HepG2 (cell line): ENCODE results near the gene CDK13. TPM values are rescaled to one million over a fixed set of nuclear protein-coding genes. Genes with fewer than 3 reads are reported as not detected.

Experiments used
- FOXA1 ChIP-seq, 2 experiments: fragments of 450-650 bp in 1 of 2; sonication (generic) in 1 of 2; formaldehyde crosslinking in 1 of 2; IDR thresholded peaks; 2 replicates each; pipeline versions ENCODE4 v1.4.0 to v1.6.1; 2016 to 2020; ENCODE audit warnings: missing genetic modification reagents in 1 of 2
- GABPB1 ChIP-seq: IDR thresholded peaks from 2 replicates; pipeline ENCODE4 v1.6.1; 2016; ENCODE audit warnings: mild to moderate bottlenecking, missing genetic modification reagents, moderate library complexity, missing compliant biosample characterization
- HMGA1 ChIP-seq: sonication (generic); formaldehyde crosslinking; conservative IDR thresholded peaks from 2 replicates; pipeline ENCODE4 v1.4.0; 2020; ENCODE audit warnings: missing genetic modification reagents
- KDM3A ChIP-seq: IDR thresholded peaks from 2 replicates; pipeline ENCODE4 v1.6.1; 2018; ENCODE audit warnings: low read depth, missing compliant biosample characterization
- MEF2D ChIP-seq: sonication (generic); formaldehyde crosslinking; IDR thresholded peaks from 2 replicates; pipeline ENCODE4 v1.5.1; 2020; ENCODE audit warnings: mild to moderate bottlenecking, missing genetic modification reagents
- PRDM4 ChIP-seq: sonication (generic); formaldehyde crosslinking; IDR thresholded peaks from 2 replicates; pipeline ENCODE4 v1.9.0; 2021; ENCODE audit warnings: missing genetic modification reagents, borderline replicate concordance
- SNAPC2 ChIP-seq: sonication (generic); formaldehyde crosslinking; IDR thresholded peaks from 2 replicates; pipeline ENCODE4 v1.8.1; 2022; ENCODE audit warnings: mild to moderate bottlenecking, missing genetic modification reagents
- TEAD2 ChIP-seq: sonication (generic); formaldehyde crosslinking; IDR thresholded peaks from 2 replicates; pipeline ENCODE4 v1.9.0; 2021; ENCODE audit warnings: missing genetic modification reagents
- ZNF160 ChIP-seq: sonication (generic); formaldehyde crosslinking; IDR thresholded peaks from 2 replicates; pipeline ENCODE4 v1.8.0; 2022; ENCODE audit warnings: mild to moderate bottlenecking, inconsistent platforms, missing genetic modification reagents
- ZNF407 ChIP-seq: sonication (generic); formaldehyde crosslinking; IDR thresholded peaks from one replicate; pipeline ENCODE4 v1.5.1; 2020; ENCODE audit warnings: mild to moderate bottlenecking, missing genetic modification reagents; ENCODE audit errors: not compliant biosample characterization
- ZNF773 ChIP-seq: sonication (generic); formaldehyde crosslinking; IDR thresholded peaks from 2 replicates; pipeline ENCODE4 v1.4.0; 2020; ENCODE audit warnings: missing genetic modification reagents, borderline replicate concordance
- polyA plus RNA-seq, 8 experiments: library from polyadenylated mRNA; depleted of rRNA in 3 of 8; stranded (reverse) in 7 of 8; unstranded in 1 of 8; fragments of >200 nt; fragmentation: Illumina TruSeq in 4 of 8; extraction: Trizol in 4 of 8; gene quantifications; 2 replicates each; pipeline versions ENCODE4 v1.2.1 to v1.2.3, GENCODE V29; 2011 to 2016; ENCODE audit warnings: low read depth in 4 of 8, missing spikeins in 1 of 8, mixed read lengths in 1 of 8; ENCODE audit not compliant: insufficient read depth in 1 of 8
- total RNA-seq, 5 experiments: library from RNA; depleted of rRNA; stranded (reverse); fragments of >200 nt; fragmentation: Illumina TruSeq; extraction: Trizol; gene quantifications; 2 replicates each; pipeline ENCODE4 v1.2.3, GENCODE V29; 2016; ENCODE audit warnings: low read depth in 1 of 5
- TF ChIP-seq, protein P1 (sequence below): IDR thresholded peaks from 2 replicates; pipeline ENCODE4 v1.6.1; 2016; ENCODE audit warnings: low read depth, missing genetic modification reagents, missing compliant biosample characterization

CDK13 gene
- total and polyA plus RNA-seq, 2 of the 13 experiments (the other 11 are each of a cell fraction or from before 2014, with no cell fraction given), result 21.0 to 40.9 TPM

GRCh38 chr7:39949971-39950472 lies at the start of gene CDK13 (continued):
- TF ChIP-seq, protein P1, sequence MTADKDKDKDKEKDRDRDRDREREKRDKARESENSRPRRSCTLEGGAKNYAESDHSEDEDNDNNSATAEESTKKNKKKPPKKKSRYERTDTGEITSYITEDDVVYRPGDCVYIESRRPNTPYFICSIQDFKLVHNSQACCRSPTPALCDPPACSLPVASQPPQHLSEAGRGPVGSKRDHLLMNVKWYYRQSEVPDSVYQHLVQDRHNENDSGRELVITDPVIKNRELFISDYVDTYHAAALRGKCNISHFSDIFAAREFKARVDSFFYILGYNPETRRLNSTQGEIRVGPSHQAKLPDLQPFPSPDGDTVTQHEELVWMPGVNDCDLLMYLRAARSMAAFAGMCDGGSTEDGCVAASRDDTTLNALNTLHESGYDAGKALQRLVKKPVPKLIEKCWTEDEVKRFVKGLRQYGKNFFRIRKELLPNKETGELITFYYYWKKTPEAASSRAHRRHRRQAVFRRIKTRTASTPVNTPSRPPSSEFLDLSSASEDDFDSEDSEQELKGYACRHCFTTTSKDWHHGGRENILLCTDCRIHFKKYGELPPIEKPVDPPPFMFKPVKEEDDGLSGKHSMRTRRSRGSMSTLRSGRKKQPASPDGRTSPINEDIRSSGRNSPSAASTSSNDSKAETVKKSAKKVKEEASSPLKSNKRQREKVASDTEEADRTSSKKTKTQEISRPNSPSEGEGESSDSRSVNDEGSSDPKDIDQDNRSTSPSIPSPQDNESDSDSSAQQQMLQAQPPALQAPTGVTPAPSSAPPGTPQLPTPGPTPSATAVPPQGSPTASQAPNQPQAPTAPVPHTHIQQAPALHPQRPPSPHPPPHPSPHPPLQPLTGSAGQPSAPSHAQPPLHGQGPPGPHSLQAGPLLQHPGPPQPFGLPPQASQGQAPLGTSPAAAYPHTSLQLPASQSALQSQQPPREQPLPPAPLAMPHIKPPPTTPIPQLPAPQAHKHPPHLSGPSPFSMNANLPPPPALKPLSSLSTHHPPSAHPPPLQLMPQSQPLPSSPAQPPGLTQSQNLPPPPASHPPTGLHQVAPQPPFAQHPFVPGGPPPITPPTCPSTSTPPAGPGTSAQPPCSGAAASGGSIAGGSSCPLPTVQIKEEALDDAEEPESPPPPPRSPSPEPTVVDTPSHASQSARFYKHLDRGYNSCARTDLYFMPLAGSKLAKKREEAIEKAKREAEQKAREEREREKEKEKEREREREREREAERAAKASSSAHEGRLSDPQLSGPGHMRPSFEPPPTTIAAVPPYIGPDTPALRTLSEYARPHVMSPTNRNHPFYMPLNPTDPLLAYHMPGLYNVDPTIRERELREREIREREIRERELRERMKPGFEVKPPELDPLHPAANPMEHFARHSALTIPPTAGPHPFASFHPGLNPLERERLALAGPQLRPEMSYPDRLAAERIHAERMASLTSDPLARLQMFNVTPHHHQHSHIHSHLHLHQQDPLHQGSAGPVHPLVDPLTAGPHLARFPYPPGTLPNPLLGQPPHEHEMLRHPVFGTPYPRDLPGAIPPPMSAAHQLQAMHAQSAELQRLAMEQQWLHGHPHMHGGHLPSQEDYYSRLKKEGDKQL, result no peak
- TF ChIP-seq TEAD2 (0 out of 2 replicates have a peak, but pooled peaks have one; percentile 80), FOXA1 (IDR thresholded peaks at IDR 0.05) (no peak), FOXA1 (CRISPR knock-in tag; IDR thresholded peaks at IDR 0.05) (peak; percentile 47), PRDM4 (CRISPR knock-in tag) (no peak), KDM3A (CRISPR knock-in tag) (no peak), ZNF773 (CRISPR knock-in tag) (no peak), ZNF160 (CRISPR knock-in tag) (peak; percentile 86), MEF2D (CRISPR knock-in tag) (peak; percentile 51; the same call in 1 of the 2 replicates), GABPB1 (no peak; the same call in 1 of the 2 replicates), ZNF407 (CRISPR knock-in tag) (no peak), SNAPC2 (no peak; the same call in 1 of the 2 replicates), HMGA1 (CRISPR knock-in tag) (no peak)
